PC-3 (cell line): ENCODE results near the gene DNTT. TPM values are rescaled to one million over a fixed set of nuclear protein-coding genes. Genes with fewer than 3 reads are reported as not detected.

ENCODE experiments used
- ATAC-seq: fragments of 200-7000 bp; cut with Tn5 transposase; 2 replicates; pipeline ENCODE4 v1.9.1; 2020; ENCODE audit warnings: mild to moderate bottlenecking, moderate library complexity
- BruUV-seq: library from RNA; stranded (reverse); fragments of 400-500 nt; replicated peaks from 2 replicates; lab custom pipeline; 2021; lab: Mats Ljungman, UMichigan
- CTCF ChIA-PET: fragments of 300-600 bp; sonication (Branson Sonifier 250); formaldehyde crosslinking; loops from one replicate; lab custom pipeline; 2022; ENCODE audit warnings: antibody characterized with exemption; lab: Charles Lee
- POLR2A ChIA-PET: fragments of 300-600 bp; sonication (Branson Sonifier 250); formaldehyde crosslinking; loops from one replicate; lab custom pipeline; 2022; ENCODE audit warnings: antibody characterized with exemption; ENCODE audit not compliant: unreplicated experiment; lab: Charles Lee
- DNase-seq: peaks from one replicate; pipeline ENCODE4 v3.0.0-alpha.2; 2015
- H2AFZ ChIP-seq: fragments of 300-600 bp; sonication (generic); 2 replicates; pipeline ENCODE4 v1.6.0; 2016; ENCODE audit warnings: antibody characterized with exemption, low read length
- H3F3A ChIP-seq: fragments of 300-600 bp; sonication (generic); one replicate; pipeline ENCODE4 v1.6.0; 2017; ENCODE audit warnings: antibody characterized with exemption, low read length, control low read depth, mild to moderate bottlenecking; ENCODE audit not compliant: unreplicated experiment
- H3K27ac ChIP-seq: fragments of 300-600 bp; sonication (generic); 2 replicates; pipeline ENCODE4 v1.5.1; 2016; ENCODE audit warnings: mild to moderate bottlenecking, low read length
- H3K27me3 ChIP-seq: fragments of 300-600 bp; sonication (generic); 2 replicates; pipeline ENCODE4 v1.6.1; 2016; ENCODE audit warnings: low read length, mixed read lengths
- H3K36me3 ChIP-seq: fragments of 300-600 bp; sonication (generic); 2 replicates; pipeline ENCODE4 v1.6.1; 2016; ENCODE audit warnings: low read depth, mixed run types, low read length, mixed read lengths
- H3K4me1 ChIP-seq: fragments of 300-600 bp; sonication (generic); 2 replicates; pipeline ENCODE4 v1.5.1; 2016; ENCODE audit warnings: low read length; ENCODE audit not compliant: insufficient read depth
- H3K4me2 ChIP-seq: fragments of 300-600 bp; sonication (generic); 2 replicates; pipeline ENCODE4 v1.6.0; 2016; ENCODE audit warnings: low read length
- H3K4me3 ChIP-seq: fragments of 300-600 bp; sonication (generic); 2 replicates; pipeline ENCODE4 v1.5.1; 2016; ENCODE audit warnings: mild to moderate bottlenecking, low read length, mixed read lengths
- H3K79me2 ChIP-seq: fragments of 300-600 bp; sonication (generic); 2 replicates; pipeline ENCODE4 v1.6.1; 2017; ENCODE audit warnings: low read length, mixed read lengths
- H3K9ac ChIP-seq: fragments of 300-600 bp; sonication (generic); 2 replicates; pipeline ENCODE4 v1.6.0; 2016; ENCODE audit warnings: mild to moderate bottlenecking, low read length
- H3K9me2 ChIP-seq: fragments of 300-600 bp; sonication (generic); replicated peaks from 2 replicates; pipeline ENCODE4 v1.6.1; 2016; ENCODE audit warnings: mixed run types, low read length, mixed read lengths
- H3K9me3 ChIP-seq: fragments of 300-600 bp; sonication (generic); 2 replicates; pipeline ENCODE4 v1.6.1; 2016; ENCODE audit warnings: low read length, mixed read lengths
- H4K20me1 ChIP-seq: fragments of 300-600 bp; sonication (generic); 2 replicates; pipeline ENCODE4 v1.6.1; 2016; ENCODE audit warnings: low read length, mixed read lengths
- CTCF ChIP-seq: fragments of 300-600 bp; sonication (generic); conservative IDR thresholded peaks from 2 replicates; pipeline ENCODE4 v1.5.1; 2017; ENCODE audit warnings: antibody characterized with exemption, low read depth, mild to moderate bottlenecking, low read length
- EZH2 ChIP-seq: fragments of 300-600 bp; sonication (generic); IDR thresholded peaks from one replicate; pipeline ENCODE4 v1.6.1; 2017; ENCODE audit warnings: antibody characterized with exemption, mild to moderate bottlenecking, low read length; ENCODE audit not compliant: unreplicated experiment
- EZH2phosphoT487 ChIP-seq: fragments of 300-600 bp; sonication (generic); IDR thresholded peaks from 2 replicates; pipeline ENCODE4 v1.6.1; 2018; ENCODE audit warnings: mild to moderate bottlenecking, antibody characterized with exemption, low read length, borderline replicate concordance
- intact Hi-C: fragments of 100-400 bp; cut with micrococcal nuclease; formaldehyde crosslinking; loops from 2 replicates; pipeline ENCODE4 v1.9.0; 2023
- total RNA-seq: library from RNA; depleted of rRNA; stranded (reverse); fragments of >200 nt; gene quantifications from 2 replicates; pipeline ENCODE4 v1.2.3, GENCODE V29; 2014

DNTT gene
- total RNA-seq, 1 experiment from 2014 or later: not detected

DNA sequence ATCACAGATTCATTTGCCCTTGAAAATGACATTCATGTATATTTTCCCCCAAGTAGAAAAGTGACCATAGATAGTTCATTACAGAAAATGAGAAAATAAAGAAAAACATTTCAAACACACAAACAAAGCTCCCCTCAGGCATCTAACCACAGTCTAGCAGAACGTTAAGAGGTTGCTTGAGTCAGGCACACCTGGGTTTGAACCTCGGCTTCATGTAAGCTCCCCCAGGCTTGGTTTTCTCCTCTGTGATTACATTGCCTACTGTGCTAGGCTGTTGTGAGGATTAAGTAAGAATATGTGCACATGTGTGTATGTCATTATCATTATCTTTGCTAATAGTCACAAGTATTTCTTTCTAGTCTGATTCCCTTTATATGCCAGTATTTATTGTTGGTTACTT lies 9.1 kb downstream of the DNTT start:
- Histone ChIP-seq H3K27ac (no peak overlapping the region), H3K9me3 (no peaks in the 10 kb centered on the region), H3K4me3 (no peak overlapping the region), H3K9ac (no peak overlapping the region), H3K27me3 (peaks cover 39% of the 10 kb centered on the region), H3K4me1 (no peaks in the 10 kb centered on the region), H4K20me1 (no peaks in the 10 kb centered on the region), H3F3A (no peaks in the 10 kb centered on the region), H2AFZ (no peak overlapping the region), H3K9me2 (no peaks in the 10 kb centered on the region), H3K4me2 (no peak overlapping the region), H3K36me3 (no peaks in the 10 kb centered on the region), H3K79me2 (no peaks in the 10 kb centered on the region)
- intact Hi-C loops: no loop called here
- BruUV-seq: no TSS peak
- DNase-seq: no peak
- ChIA-PET POLR2A (no interaction called here), CTCF (no interaction called here)
- ATAC-seq: no peak
- TF ChIP-seq EZH2 (no peak), CTCF (no peak), EZH2phosphoT487 (no peak)

DNA sequence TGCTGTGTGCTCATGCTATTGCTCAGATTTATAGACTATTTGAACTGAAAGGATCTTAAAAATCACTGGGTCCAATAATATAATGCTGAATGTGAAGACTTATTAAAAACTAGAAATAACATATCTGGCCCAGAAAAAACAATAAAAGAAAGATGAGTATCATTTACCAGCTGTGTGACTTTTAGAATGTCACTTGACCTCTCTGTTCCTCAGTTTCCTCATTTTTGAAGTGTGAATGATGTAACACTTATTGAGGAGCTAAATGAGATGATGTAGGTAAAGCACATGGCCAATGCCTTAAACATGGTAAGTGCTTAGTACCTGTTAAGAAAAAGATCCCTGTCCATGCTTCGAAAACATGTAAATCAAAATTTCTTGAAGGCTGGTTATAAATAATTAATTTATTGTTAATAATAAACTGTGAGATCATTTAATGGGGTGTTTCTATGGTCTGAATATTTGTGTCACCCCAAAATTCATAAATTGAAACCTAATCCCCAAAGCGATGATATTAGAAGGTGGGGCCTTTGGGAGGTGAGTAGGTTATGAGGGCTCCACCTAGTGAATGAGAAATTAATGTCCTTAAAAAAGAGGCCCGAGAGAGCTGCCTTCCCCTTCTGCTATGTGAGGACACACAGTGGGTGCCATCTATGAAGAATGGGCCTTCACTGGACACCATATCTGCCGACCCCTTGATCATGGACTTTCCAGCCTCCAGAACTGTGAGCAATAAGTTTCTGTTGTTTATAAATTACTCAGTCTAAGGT lies 13.0 kb downstream of the DNTT start:
- Histone ChIP-seq H3K27ac (no peak overlapping the region), H3F3A (no peaks in the 10 kb centered on the region), H3K9me2 (no peaks in the 10 kb centered on the region), H3K9ac (no peak overlapping the region), H3K79me2 (no peaks in the 10 kb centered on the region), H3K9me3 (no peaks in the 10 kb centered on the region), H3K36me3 (no peaks in the 10 kb centered on the region), H2AFZ (no peak overlapping the region), H3K4me3 (no peak overlapping the region), H3K4me1 (no peaks in the 10 kb centered on the region), H3K27me3 (peaks cover 60% of the 10 kb centered on the region), H4K20me1 (no peaks in the 10 kb centered on the region), H3K4me2 (no peak overlapping the region)
- ATAC-seq (no peak), DNase-seq (no peak)
- POLR2A ChIA-PET: no interaction called here
- BruUV-seq: no TSS peak
- TF ChIP-seq CTCF (peak; percentile 26; the same call in 1 of the 2 replicates), EZH2phosphoT487 (no peak)
- CTCF ChIA-PET: no interaction called here
- intact Hi-C loops: no loop called here

GRCh38 chr10:96319754-96320474 lies 15.7 kb downstream of the DNTT start:
- H2AFZ ChIP-seq: no peak overlapping the region
- no peaks in the 10 kb centered on the region for H3K79me2 ChIP-seq
- TF ChIP-seq EZH2phosphoT487: no peak
- TF ChIP-seq CTCF: no peak
- DNase-seq (no peak), ATAC-seq (no peak)
- H3K4me1 ChIP-seq: no peaks in the 10 kb centered on the region
- no peaks in the 10 kb centered on the region for H3K36me3 ChIP-seq
- no peak overlapping the region for H3K4me2 ChIP-seq
- POLR2A ChIA-PET: no interaction called here
- H3K9me3 ChIP-seq: no peaks in the 10 kb centered on the region
- H3K9me2 ChIP-seq: no peaks in the 10 kb centered on the region
- H4K20me1 ChIP-seq: no peaks in the 10 kb centered on the region
- H3K9ac ChIP-seq: no peak overlapping the region
- H3K27me3 ChIP-seq: peaks cover 74% of the 10 kb centered on the region
- no peaks in the 10 kb centered on the region for H3F3A ChIP-seq
- H3K27ac ChIP-seq: no peak overlapping the region
- intact Hi-C loops: no loop called here
- no peak overlapping the region for H3K4me3 ChIP-seq
- no TSS peak for BruUV-seq
- CTCF ChIA-PET: no interaction called here
